Subcutaneous adipose tissue (tissue), 4 donors: ENCODE data around the gene DEGS1. TPM values are rescaled to one million over a fixed set of nuclear protein-coding genes. Genes with fewer than 3 reads are reported as not detected.

Source experiments
- total RNA-seq, 4 donors: library from RNA; depleted of rRNA; stranded (reverse); fragments of >200 nt; gene quantifications; one replicate each; pipeline ENCODE4 v1.1.0, GENCODE V29; 2016
- TF ChIP-seq, protein P1 (sequence below): fragments of 450-650 bp; IDR thresholded peaks from one replicate; pipeline ENCODE4 v1.5.1; 2016; ENCODE audit warnings: low read depth, mild to moderate bottlenecking, control low read depth, antibody characterized with exemption, moderate library complexity

Gene DEGS1
- total RNA-seq, 4 donors from 2014 or later, result 61.9 to 111 (median 83.3) TPM

GRCh38 chr1:224192082-224192788 is 9.2 kb downstream of the DEGS1 start:
- TF ChIP-seq, protein P1, sequence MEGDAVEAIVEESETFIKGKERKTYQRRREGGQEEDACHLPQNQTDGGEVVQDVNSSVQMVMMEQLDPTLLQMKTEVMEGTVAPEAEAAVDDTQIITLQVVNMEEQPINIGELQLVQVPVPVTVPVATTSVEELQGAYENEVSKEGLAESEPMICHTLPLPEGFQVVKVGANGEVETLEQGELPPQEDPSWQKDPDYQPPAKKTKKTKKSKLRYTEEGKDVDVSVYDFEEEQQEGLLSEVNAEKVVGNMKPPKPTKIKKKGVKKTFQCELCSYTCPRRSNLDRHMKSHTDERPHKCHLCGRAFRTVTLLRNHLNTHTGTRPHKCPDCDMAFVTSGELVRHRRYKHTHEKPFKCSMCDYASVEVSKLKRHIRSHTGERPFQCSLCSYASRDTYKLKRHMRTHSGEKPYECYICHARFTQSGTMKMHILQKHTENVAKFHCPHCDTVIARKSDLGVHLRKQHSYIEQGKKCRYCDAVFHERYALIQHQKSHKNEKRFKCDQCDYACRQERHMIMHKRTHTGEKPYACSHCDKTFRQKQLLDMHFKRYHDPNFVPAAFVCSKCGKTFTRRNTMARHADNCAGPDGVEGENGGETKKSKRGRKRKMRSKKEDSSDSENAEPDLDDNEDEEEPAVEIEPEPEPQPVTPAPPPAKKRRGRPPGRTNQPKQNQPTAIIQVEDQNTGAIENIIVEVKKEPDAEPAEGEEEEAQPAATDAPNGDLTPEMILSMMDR, result no peak

GRCh38 chr1:224193319-224193966 is 10.4 kb downstream of the DEGS1 start:
- TF ChIP-seq, protein P1, result no peak

GRCh38 chr1:224196813-224197600 is 14.0 kb downstream of the DEGS1 start:
- TF ChIP-seq, protein P1, result no peak

GRCh38 chr1:224198572-224198971 is 15.5 kb downstream of the DEGS1 start:
- TF ChIP-seq, protein P1, result no peak

DNA sequence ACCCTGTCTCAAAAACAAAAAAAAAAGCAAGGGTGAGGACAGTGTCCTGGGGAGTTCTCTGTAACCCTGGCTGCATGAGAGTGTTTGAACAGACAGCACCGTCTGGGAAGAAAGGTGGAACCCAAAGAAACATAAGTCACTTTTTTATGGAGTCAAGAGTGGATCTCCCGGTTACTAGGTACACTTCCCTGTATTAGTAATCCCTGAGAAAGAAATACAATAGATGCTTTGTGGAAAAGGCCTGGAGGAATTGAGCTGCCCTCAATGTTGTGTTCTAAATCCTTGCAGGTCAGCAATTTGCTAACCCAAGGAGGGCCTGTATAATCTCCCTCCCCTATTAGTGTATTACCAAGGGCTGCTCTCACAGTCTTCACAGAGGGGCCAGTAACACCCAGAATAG is 16.6 kb downstream of the DEGS1 start:
- TF ChIP-seq, protein P1, result no peak

DNA sequence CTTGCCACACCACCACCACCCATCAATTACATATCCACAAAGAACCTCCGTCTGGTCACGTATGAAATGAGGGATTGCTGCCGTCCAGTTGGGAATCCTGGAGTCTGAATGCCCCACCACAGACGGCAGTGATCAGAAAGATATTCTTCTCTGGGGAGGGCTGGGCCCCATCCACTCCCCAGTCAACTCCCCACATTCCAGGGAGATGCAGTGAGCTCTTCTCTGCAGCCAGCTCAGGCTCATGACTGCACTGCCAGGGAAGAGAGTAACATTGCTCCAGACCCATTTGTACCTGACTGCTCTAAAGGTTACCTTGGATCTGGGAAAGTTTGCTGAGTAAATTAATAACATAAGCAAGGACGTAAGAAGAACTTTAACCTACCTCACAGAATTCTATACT is 18.3 kb downstream of the DEGS1 start:
- TF ChIP-seq, protein P1, result no peak

DNA sequence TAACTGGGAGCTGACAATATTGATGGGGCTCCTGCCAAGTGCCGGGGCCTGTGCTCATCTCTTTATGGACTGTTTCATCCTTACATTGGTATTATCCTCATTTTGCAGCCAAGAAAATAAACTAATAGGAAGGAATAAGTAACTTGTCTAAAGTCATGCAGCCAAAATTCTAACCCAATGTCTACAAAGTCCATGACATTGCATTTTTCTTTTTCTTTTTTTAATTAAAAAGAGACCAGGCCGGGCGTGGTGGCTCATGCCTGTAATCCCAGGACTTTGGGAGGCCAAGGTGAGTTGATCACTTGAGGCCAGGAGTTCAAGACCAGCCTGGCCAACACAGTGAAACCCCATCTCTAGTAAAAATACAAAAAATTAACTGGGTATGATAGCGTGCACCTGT is 18.8 kb downstream of the DEGS1 start:
- TF ChIP-seq, protein P1, result no peak
